Measurements from ENCODE around the gene WNT7A. TPM values are rescaled to one million over a fixed set of nuclear protein-coding genes. Genes with fewer than 3 reads are reported as not detected.

Gene WNT7A
- total and polyA plus RNA-seq, 4 donors: not detected

DNA sequence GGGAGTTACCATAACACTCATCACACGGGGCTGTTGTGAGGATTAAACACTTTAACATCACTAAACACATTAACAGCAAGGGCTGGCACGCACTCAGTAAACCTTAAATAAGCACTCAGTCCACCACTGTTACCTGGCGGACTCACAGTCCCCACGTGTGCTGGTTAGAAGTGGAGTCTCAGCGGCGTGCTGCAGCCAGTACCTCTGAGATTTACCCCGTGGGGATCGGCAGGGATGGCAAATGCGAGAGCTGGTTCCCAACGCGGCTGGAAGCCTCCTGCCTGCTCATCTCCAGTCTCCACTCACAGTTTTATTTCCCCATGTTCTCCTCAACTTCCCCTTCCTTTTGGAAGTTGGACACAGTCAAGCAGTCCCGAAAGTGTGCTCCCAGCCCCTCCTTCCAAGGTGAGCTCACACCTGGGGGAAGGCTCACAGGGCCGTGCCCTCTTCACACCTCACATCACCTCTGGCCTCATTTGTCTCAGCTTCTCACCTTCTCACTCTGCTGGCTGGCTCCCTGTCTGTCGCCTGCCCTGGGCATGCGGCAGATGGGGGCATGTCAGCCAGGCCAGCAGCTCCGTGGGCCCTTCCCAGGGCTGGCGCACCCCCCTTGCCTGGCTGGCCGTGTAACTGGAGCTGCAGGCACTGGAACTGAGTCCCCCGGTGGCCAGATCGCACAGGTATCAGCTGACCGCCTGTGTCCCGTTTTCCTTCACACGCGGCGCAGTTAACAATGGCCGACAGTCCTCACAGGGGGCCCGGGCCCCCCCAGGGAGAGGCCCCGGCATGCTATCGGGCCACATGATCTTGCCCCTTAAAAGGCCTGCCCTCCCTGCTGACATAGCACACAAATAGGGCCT, 87.1 kb downstream of the WNT7A start:
- Histone ChIP-seq H3K36me3 (ENCODE audit: control insufficient read depth in 4 of 4, insufficient read depth in 3 of 4, low read depth in 1 of 4, low read length in 3 of 4) (no peaks in the 10 kb centered on the region), H3K9me3 (ENCODE audit: control insufficient read depth in 4 of 4, low read length in 3 of 4) (no peaks in the 10 kb centered on the region), H3K4me3 (ENCODE audit: low read depth in 1 of 3, low read length in 3 of 3) (no peak overlapping the region), H3K9ac (ENCODE audit: low read depth in 1 of 2, low read length in 2 of 2) (no peak overlapping the region), H3K4me1 (ENCODE audit: control insufficient read depth in 4 of 4, insufficient read depth in 4 of 4, low read length in 3 of 4) (no peaks in the 10 kb centered on the region), H3K27ac (ENCODE audit: low read depth in 1 of 2, low read length in 2 of 2) (no peak overlapping the region), H3K27me3 (ENCODE audit: control insufficient read depth in 4 of 4, insufficient read depth in 4 of 4, low read length in 3 of 4) (peaks cover 0 to 6% (median 1%) of the 10 kb centered on the region in 4 donors)
- WGBS: 55% methylated on average over 29 of the region's 29 CpGs
- TF ChIP-seq YY1 (IDR thresholded peaks at IDR 0.05) (no peak), RAD21 (IDR thresholded peaks at IDR 0.05) (no peak), EGR1 (IDR thresholded peaks at IDR 0.05; ENCODE audit: low read depth in 2 of 2) (no peak), TAF1 (conservative IDR thresholded peaks at IDR 0.05) (no peak), HNF4A (conservative IDR thresholded peaks at IDR 0.05) (no peak), RXRA (IDR thresholded peaks at IDR 0.05) (no peak)
- TF ChIP-seq, protein P1, sequence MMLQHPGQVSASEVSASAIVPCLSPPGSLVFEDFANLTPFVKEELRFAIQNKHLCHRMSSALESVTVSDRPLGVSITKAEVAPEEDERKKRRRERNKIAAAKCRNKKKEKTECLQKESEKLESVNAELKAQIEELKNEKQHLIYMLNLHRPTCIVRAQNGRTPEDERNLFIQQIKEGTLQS (IDR thresholded peaks at IDR 0.05): no peak
- DNase-seq (ENCODE audit: low spot score): no peak

DNA sequence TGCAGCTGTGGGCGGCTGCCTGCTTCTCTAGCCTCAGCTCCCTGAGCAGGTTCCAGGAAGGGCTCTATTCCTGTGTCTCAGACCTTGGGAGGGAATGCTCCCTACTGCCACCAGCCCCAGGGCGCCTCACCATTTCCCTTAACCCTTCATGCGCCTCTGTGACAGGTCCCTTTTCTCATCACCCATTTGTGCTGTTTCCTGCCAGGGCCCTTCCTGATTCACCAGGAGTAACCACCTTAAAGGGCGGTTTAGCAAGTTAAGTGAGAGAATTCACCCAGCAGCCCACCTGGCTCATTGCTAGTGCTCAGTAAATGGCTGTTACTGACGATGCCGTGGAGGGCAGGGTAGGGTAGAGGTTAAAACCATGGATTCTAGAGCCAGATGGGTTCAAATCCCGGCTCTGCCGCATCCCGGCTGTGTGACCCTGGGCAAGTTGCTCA, 87.8 kb downstream of the WNT7A start:
- Histone ChIP-seq H3K4me3 (ENCODE audit: low read depth in 1 of 3, low read length in 3 of 3) (no peak overlapping the region), H3K4me1 (ENCODE audit: control insufficient read depth in 4 of 4, insufficient read depth in 4 of 4, low read length in 3 of 4) (no peaks in the 10 kb centered on the region), H3K27ac (ENCODE audit: low read depth in 1 of 2, low read length in 2 of 2) (no peak overlapping the region), H3K27me3 (ENCODE audit: control insufficient read depth in 4 of 4, insufficient read depth in 4 of 4, low read length in 3 of 4) (peaks cover 0 to 6% (median 1%) of the 10 kb centered on the region in 4 donors), H3K9ac (ENCODE audit: low read depth in 1 of 2, low read length in 2 of 2) (no peak overlapping the region), H3K9me3 (ENCODE audit: control insufficient read depth in 4 of 4, low read length in 3 of 4) (no peaks in the 10 kb centered on the region), H3K36me3 (ENCODE audit: control insufficient read depth in 4 of 4, insufficient read depth in 3 of 4, low read depth in 1 of 4, low read length in 3 of 4) (no peaks in the 10 kb centered on the region)
- TF ChIP-seq, protein P2, sequence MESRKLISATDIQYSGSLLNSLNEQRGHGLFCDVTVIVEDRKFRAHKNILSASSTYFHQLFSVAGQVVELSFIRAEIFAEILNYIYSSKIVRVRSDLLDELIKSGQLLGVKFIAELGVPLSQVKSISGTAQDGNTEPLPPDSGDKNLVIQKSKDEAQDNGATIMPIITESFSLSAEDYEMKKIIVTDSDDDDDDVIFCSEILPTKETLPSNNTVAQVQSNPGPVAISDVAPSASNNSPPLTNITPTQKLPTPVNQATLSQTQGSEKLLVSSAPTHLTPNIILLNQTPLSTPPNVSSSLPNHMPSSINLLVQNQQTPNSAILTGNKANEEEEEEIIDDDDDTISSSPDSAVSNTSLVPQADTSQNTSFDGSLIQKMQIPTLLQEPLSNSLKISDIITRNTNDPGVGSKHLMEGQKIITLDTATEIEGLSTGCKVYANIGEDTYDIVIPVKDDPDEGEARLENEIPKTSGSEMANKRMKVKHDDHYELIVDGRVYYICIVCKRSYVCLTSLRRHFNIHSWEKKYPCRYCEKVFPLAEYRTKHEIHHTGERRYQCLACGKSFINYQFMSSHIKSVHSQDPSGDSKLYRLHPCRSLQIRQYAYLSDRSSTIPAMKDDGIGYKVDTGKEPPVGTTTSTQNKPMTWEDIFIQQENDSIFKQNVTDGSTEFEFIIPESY (IDR thresholded peaks at IDR 0.05): no peak
- TF ChIP-seq NR2F2 (IDR thresholded peaks at IDR 0.05) (no peak), JUND (IDR thresholded peaks at IDR 0.05) (no peak), RXRA (IDR thresholded peaks at IDR 0.05) (no peak), GABPA (IDR thresholded peaks at IDR 0.05 in 1 of 2, conservative IDR thresholded peaks at IDR 0.05 in 1 of 2) (no peak), HNF4A (conservative IDR thresholded peaks at IDR 0.05) (no peak), YY1 (IDR thresholded peaks at IDR 0.05) (no peak), FOXA1 (IDR thresholded peaks at IDR 0.05) (no peak), SP1 (IDR thresholded peaks at IDR 0.05) (no peak), RAD21 (IDR thresholded peaks at IDR 0.05) (no peak)
- TF ChIP-seq, protein P3, sequence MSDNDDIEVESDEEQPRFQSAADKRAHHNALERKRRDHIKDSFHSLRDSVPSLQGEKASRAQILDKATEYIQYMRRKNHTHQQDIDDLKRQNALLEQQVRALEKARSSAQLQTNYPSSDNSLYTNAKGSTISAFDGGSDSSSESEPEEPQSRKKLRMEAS (IDR thresholded peaks at IDR 0.05): no peak
- TF ChIP-seq, protein P4, sequence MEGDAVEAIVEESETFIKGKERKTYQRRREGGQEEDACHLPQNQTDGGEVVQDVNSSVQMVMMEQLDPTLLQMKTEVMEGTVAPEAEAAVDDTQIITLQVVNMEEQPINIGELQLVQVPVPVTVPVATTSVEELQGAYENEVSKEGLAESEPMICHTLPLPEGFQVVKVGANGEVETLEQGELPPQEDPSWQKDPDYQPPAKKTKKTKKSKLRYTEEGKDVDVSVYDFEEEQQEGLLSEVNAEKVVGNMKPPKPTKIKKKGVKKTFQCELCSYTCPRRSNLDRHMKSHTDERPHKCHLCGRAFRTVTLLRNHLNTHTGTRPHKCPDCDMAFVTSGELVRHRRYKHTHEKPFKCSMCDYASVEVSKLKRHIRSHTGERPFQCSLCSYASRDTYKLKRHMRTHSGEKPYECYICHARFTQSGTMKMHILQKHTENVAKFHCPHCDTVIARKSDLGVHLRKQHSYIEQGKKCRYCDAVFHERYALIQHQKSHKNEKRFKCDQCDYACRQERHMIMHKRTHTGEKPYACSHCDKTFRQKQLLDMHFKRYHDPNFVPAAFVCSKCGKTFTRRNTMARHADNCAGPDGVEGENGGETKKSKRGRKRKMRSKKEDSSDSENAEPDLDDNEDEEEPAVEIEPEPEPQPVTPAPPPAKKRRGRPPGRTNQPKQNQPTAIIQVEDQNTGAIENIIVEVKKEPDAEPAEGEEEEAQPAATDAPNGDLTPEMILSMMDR (IDR thresholded peaks at IDR 0.05; ENCODE audit: low read depth, low read length, missing input control): no peak
- TF ChIP-seq, protein P1 (IDR thresholded peaks at IDR 0.05): no peak
- no peak for DNase-seq (ENCODE audit: low spot score)
- 64% methylated on average over 9 of the region's 9 CpGs for WGBS

All from liver (tissue), 9 donors.